Measurements from ENCODE around the gene OXGR1. TPM values are rescaled to one million over a fixed set of nuclear protein-coding genes. Genes with fewer than 3 reads are reported as not detected.

The OXGR1 gene
- total and polyA plus RNA-seq, 8 donors, result 0.37 to 0.50 TPM; not detected in 6

GRCh38 chr13:97002581-97002980 is 8.3 kb upstream of the OXGR1 start:
- TF ChIP-seq EP300 (IDR thresholded peaks at IDR 0.05) (no peak), CTCF (IDR thresholded peaks at IDR 0.05) (no peak), POLR2AphosphoS5 (IDR thresholded peaks at IDR 0.05) (no peak), POLR2A (IDR thresholded peaks at IDR 0.05) (no peak)
- 53 to 80% (median 67%) methylated on average over 2 of the region's 2 CpGs for WGBS, 5 donors
- intact Hi-C loops (cut with DNase I; ENCODE audit: low total_unique reads), result no loop called here
- no peak for DNase-seq
- Histone ChIP-seq H3K4me1 (peaks cover 0 to 9% (median 1%) of the 10 kb centered on the region in 4 donors), H3K9me3 (no peaks in the 10 kb centered on the region), H3K4me3 (no peak overlapping the region), H3K36me3 (no peaks in the 10 kb centered on the region), H3K27ac (no peak overlapping the region), H3K27me3 (no peaks in the 10 kb centered on the region)

GRCh38 chr13:97001636-97002035 is 7.4 kb upstream of the OXGR1 start:
- intact Hi-C loops (cut with DNase I; ENCODE audit: low total_unique reads), result no loop called here
- WGBS, 5 donors, result 28 to 44% (median 38%) methylated on average over 6 of the region's 6 CpGs
- H3K27me3 ChIP-seq, result no peaks in the 10 kb centered on the region
- TF ChIP-seq POLR2AphosphoS5 (IDR thresholded peaks at IDR 0.05), result no peak
- no peak for TF ChIP-seq POLR2A (IDR thresholded peaks at IDR 0.05)
- no peak for TF ChIP-seq EP300 (IDR thresholded peaks at IDR 0.05)
- TF ChIP-seq CTCF (IDR thresholded peaks at IDR 0.05), result no peak
- H3K4me1 ChIP-seq, result peaks cover 0 to 9% (median 1%) of the 10 kb centered on the region in 4 donors
- no peaks in the 10 kb centered on the region for H3K9me3 ChIP-seq
- H3K4me3 ChIP-seq, result no peak overlapping the region
- no peak overlapping the region for H3K27ac ChIP-seq
- no peak for DNase-seq
- no peaks in the 10 kb centered on the region for H3K36me3 ChIP-seq

DNA sequence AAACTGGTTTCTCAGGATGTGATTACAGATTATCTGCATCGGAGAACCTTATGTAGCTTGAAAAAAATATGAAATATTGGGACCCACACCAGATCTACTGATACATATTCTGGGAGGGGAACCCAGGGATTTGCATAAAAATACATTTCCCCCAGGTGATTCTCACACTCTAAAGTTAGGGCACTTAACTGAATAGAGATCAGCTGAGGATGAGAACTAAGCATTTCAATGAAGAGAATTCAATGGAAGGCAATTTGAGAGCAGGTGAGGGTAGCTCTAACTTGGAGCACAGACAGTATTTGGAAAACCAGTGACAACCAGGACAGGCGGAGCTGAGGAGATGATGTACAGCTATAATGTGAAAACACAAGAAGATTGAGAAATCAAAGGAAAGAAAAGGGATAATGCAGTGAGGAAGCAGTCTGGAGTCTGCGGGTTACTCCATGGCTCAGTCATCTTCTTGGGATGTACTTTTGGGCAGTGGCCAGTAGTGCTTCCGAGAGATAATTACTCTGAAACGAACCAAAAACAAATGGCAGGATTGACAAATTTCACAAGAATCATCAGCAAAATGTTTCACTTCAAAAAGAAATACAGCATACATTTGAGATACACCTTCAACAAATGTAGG is 6.1 kb upstream of the OXGR1 start:
- no peak for DNase-seq
- 72 to 84% (median 80%) methylated on average over 5 of the region's 5 CpGs for whole genome bisulfite sequencing, 5 donors
- intact Hi-C loops (cut with DNase I; ENCODE audit: low total_unique reads), result no loop called here
- Histone ChIP-seq H3K4me3 (no peak overlapping the region), H3K4me1 (peaks cover 0 to 3% (median 0%) of the 10 kb centered on the region in 4 donors), H3K27me3 (peaks cover 0 to 8% (median 0%) of the 10 kb centered on the region in 3 donors), H3K36me3 (no peaks in the 10 kb centered on the region), H3K27ac (no peak overlapping the region), H3K9me3 (no peaks in the 10 kb centered on the region)
- TF ChIP-seq EP300 (IDR thresholded peaks at IDR 0.05) (no peak), CTCF (IDR thresholded peaks at IDR 0.05) (no peak), POLR2A (IDR thresholded peaks at IDR 0.05) (no peak), POLR2AphosphoS5 (IDR thresholded peaks at IDR 0.05) (no peak)

GRCh38 chr13:96999091-96999490 is 4.8 kb upstream of the OXGR1 start:
- DNase-seq, result no peak
- Histone ChIP-seq H3K36me3 (no peaks in the 10 kb centered on the region), H3K4me3 (no peak overlapping the region), H3K9me3 (no peaks in the 10 kb centered on the region), H3K4me1 (peaks cover 0 to 9% (median 7%) of the 10 kb centered on the region in 4 donors), H3K27me3 (peaks cover 0 to 21% (median 9%) of the 10 kb centered on the region in 3 donors), H3K27ac (no peak overlapping the region)
- TF ChIP-seq CTCF (IDR thresholded peaks at IDR 0.05) (no peak), POLR2AphosphoS5 (IDR thresholded peaks at IDR 0.05) (no peak)
- 96 to 100% (median 96%) methylated on average over 2 of the region's 2 CpGs for WGBS, 5 donors
- intact Hi-C loops (cut with DNase I; ENCODE audit: low total_unique reads), result no loop called here

Measured in stomach (tissue), 9 donors.